ENCODE data around the gene GPR62. TPM values are rescaled to one million over a fixed set of nuclear protein-coding genes. Genes with fewer than 3 reads are reported as not detected.

GPR62 gene
- total RNA-seq, 1 donor from 2014 or later, result not detected

- no peak for DNase-seq
- intact Hi-C loops (cut with DNase I), result no loop called here
- TF ChIP-seq CTCF (IDR thresholded peaks at IDR 0.05), result no peak
- no peaks in the 10 kb centered on the region for H3K27me3 ChIP-seq (ENCODE audit: low read depth)
- no peak overlapping the region for H3K4me3 ChIP-seq
- H3K9me3 ChIP-seq, result no peaks in the 10 kb centered on the region
- peaks cover 62% of the 10 kb centered on the region for H3K36me3 ChIP-seq
- no peaks in the 10 kb centered on the region for H3K4me1 ChIP-seq
- H3K27ac ChIP-seq, result no peak overlapping the region
- no peak for ATAC-seq
Measured at GRCh38 chr3:51933471-51934138, 21.6 kb upstream of the GPR62 start.

- H3K4me1 ChIP-seq, result no peaks in the 10 kb centered on the region
- no peaks in the 10 kb centered on the region for H3K9me3 ChIP-seq
- TF ChIP-seq CTCF (IDR thresholded peaks at IDR 0.05), result no peak
- no peak for ATAC-seq
- H3K4me3 ChIP-seq, result no peak overlapping the region
- H3K27me3 ChIP-seq (ENCODE audit: low read depth), result no peaks in the 10 kb centered on the region
- intact Hi-C loops (cut with DNase I), result no loop called here
- H3K27ac ChIP-seq, result no peak overlapping the region
- DNase-seq, result no peak
- peaks cover 67% of the 10 kb centered on the region for H3K36me3 ChIP-seq
Measured at GRCh38 chr3:51934139-51934850, 20.9 kb upstream of the GPR62 start.

- Histone ChIP-seq H3K36me3 (peaks cover 67% of the 10 kb centered on the region), H3K27me3 (ENCODE audit: low read depth) (no peaks in the 10 kb centered on the region), H3K4me1 (peaks cover 6% of the 10 kb centered on the region), H3K4me3 (no peak overlapping the region), H3K9me3 (no peaks in the 10 kb centered on the region), H3K27ac (no peak overlapping the region)
- ATAC-seq (no peak), DNase-seq (no peak)
- intact Hi-C loops (cut with DNase I), result no loop called here
- TF ChIP-seq CTCF (IDR thresholded peaks at IDR 0.05), result no peak
Measured at GRCh38 chr3:51934991-51935885, 19.9 kb upstream of the GPR62 start.

GRCh38 chr3:51935886-51936755 is 19.1 kb upstream of the GPR62 start:
- intact Hi-C loops (cut with DNase I), result no loop called here
- TF ChIP-seq CTCF (IDR thresholded peaks at IDR 0.05), result no peak
- peaks cover 15% of the 10 kb centered on the region for H3K4me1 ChIP-seq
- peaks cover 67% of the 10 kb centered on the region for H3K36me3 ChIP-seq
- no peak overlapping the region for H3K4me3 ChIP-seq
- no peak overlapping the region for H3K27ac ChIP-seq
- ATAC-seq (no peak), DNase-seq (no peak)
- H3K27me3 ChIP-seq (ENCODE audit: low read depth), result no peaks in the 10 kb centered on the region
- H3K9me3 ChIP-seq, result no peaks in the 10 kb centered on the region

GRCh38 chr3:51937014-51937413 is 18.2 kb upstream of the GPR62 start:
- Histone ChIP-seq H3K27me3 (ENCODE audit: low read depth) (no peaks in the 10 kb centered on the region), H3K27ac (no peak overlapping the region), H3K4me1 (peaks cover 17% of the 10 kb centered on the region), H3K4me3 (no peak overlapping the region), H3K36me3 (peaks cover 67% of the 10 kb centered on the region), H3K9me3 (no peaks in the 10 kb centered on the region)
- ATAC-seq, result no peak
- no peak for DNase-seq
- no peak for TF ChIP-seq CTCF (IDR thresholded peaks at IDR 0.05)
- intact Hi-C loops (cut with DNase I), result no loop called here

All from lower lobe of right lung (tissue), 2 donors.